Suprapubic skin (tissue), 4 donors: ENCODE measurements around the gene PRKN. TPM values are rescaled to one million over a fixed set of nuclear protein-coding genes. Genes with fewer than 3 reads are reported as not detected.

ENCODE experiments used
- DNase-seq, 2 donors: peaks; one replicate each; pipeline ENCODE4 v3.0.0-alpha.2; 2019; ENCODE audit warnings: low spot score in 2 of 2
- H3K27ac ChIP-seq: fragments of 200-600 bp; sonication (generic); one replicate; pipeline ENCODE4 v1.5.1; 2019
- H3K27me3 ChIP-seq: fragments of 200-600 bp; sonication (generic); one replicate; pipeline ENCODE4 v1.5.1; 2019
- H3K36me3 ChIP-seq: fragments of 200-600 bp; sonication (generic); one replicate; pipeline ENCODE4 v1.5.1; 2019
- H3K4me1 ChIP-seq: fragments of 200-600 bp; sonication (generic); one replicate; pipeline ENCODE4 v1.5.1; 2019
- H3K4me3 ChIP-seq: fragments of 200-600 bp; sonication (generic); one replicate; pipeline ENCODE4 v1.5.1; 2019; ENCODE audit warnings: mild to moderate bottlenecking
- H3K9me3 ChIP-seq: fragments of 200-600 bp; sonication (generic); one replicate; pipeline ENCODE4 v1.5.1; 2019
- EP300 ChIP-seq: sonication (generic); formaldehyde crosslinking; IDR thresholded peaks from one replicate; pipeline ENCODE4 v1.6.1; 2017; ENCODE audit warnings: antibody characterized with exemption
- POLR2A ChIP-seq, 2 donors: fragments of 450-650 bp; IDR thresholded peaks; one replicate each; pipeline ENCODE4 v1.6.1; 2017; ENCODE audit warnings: antibody characterized with exemption in 2 of 2, mild to moderate bottlenecking in 2 of 2, moderate library complexity in 2 of 2
- POLR2AphosphoS5 ChIP-seq, 3 donors: sonication (generic); formaldehyde crosslinking; IDR thresholded peaks; one replicate each; pipeline ENCODE4 v1.6.1; 2017; ENCODE audit warnings: antibody characterized with exemption in 3 of 3
- WGBS: methylation state at CpG from one replicate; pipeline ENCODE4 v1.1.5; 2018; 5-methylcytosine and 5-hydroxymethylcytosine counted together
- total RNA-seq, 4 donors: library from RNA; depleted of rRNA; stranded (reverse); fragments of >200 nt; gene quantifications; one replicate each; pipeline ENCODE4 v1.1.0, GENCODE V29; 2016
- TF ChIP-seq, protein P1 (sequence below), 2 donors: fragments of 200-600 bp in 1 of 2; fragments of 450-650 bp in 1 of 2; sonication (generic) in 1 of 2; IDR thresholded peaks; one replicate each; pipeline ENCODE4 v1.5.1; 2016 to 2019; ENCODE audit warnings: antibody characterized with exemption in 2 of 2, mild to moderate bottlenecking in 1 of 2, moderate library complexity in 1 of 2

The PRKN gene
- total RNA-seq, 4 donors from 2014 or later: 7.2 to 22.8 (median 14.4) TPM

DNA sequence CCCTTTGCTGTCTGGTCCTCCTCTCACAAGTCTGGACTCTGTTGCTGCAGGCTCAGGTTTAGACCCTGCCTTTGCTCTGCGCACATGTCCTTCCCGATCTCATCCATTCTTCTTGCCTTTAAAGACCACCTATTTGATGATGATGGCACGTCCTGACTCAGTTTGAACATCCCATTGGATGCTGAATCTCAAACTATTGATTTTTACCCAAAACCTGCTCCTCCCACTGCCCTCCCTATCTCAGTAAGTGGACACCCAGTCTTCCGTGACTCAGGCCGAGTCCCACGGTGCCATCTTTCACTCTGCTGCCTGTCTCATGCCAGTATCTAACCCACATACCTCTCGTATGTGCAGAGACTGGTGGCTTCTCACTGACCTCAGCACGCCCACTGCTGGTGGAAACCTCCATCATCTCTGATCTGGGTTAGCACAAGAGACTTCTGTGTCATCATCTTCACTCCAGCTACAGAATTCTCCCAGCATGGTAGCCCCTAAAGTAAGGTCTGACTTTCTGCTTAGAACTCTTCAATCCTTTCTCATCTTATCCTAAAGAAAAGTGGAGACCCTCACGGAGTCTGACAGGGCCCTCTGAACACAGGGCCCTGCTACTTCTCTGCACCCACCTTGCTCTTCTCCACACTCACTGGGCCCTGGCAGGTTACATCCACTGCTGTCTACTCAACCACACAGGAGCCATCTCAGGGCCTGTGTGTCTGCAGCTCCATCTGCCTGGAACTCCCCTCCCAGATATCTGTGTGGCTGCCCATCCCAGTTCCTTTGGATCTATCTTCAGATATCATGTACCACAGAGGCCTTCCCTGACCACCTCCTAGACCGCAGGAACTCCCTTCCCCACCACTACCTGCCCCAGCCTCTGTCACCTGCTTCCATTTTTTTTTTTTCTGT is 1066.6 kb downstream of the PRKN start:
- no peak for DNase-seq
- H3K36me3 ChIP-seq: no peaks in the 10 kb centered on the region
- H3K4me1 ChIP-seq: no peaks in the 10 kb centered on the region
- TF ChIP-seq POLR2A (IDR thresholded peaks at IDR 0.05): no peak
- TF ChIP-seq EP300: no peak
- TF ChIP-seq, protein P1, sequence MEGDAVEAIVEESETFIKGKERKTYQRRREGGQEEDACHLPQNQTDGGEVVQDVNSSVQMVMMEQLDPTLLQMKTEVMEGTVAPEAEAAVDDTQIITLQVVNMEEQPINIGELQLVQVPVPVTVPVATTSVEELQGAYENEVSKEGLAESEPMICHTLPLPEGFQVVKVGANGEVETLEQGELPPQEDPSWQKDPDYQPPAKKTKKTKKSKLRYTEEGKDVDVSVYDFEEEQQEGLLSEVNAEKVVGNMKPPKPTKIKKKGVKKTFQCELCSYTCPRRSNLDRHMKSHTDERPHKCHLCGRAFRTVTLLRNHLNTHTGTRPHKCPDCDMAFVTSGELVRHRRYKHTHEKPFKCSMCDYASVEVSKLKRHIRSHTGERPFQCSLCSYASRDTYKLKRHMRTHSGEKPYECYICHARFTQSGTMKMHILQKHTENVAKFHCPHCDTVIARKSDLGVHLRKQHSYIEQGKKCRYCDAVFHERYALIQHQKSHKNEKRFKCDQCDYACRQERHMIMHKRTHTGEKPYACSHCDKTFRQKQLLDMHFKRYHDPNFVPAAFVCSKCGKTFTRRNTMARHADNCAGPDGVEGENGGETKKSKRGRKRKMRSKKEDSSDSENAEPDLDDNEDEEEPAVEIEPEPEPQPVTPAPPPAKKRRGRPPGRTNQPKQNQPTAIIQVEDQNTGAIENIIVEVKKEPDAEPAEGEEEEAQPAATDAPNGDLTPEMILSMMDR (IDR thresholded peaks at IDR 0.05): no peak
- TF ChIP-seq POLR2AphosphoS5 (IDR thresholded peaks at IDR 0.05): no peak
- H3K27me3 ChIP-seq: no peaks in the 10 kb centered on the region
- H3K9me3 ChIP-seq: peaks cover 4% of the 10 kb centered on the region
- no peak overlapping the region for H3K27ac ChIP-seq
- H3K4me3 ChIP-seq: no peak overlapping the region
- 94% methylated on average over 10 of the region's 10 CpGs for WGBS

DNA sequence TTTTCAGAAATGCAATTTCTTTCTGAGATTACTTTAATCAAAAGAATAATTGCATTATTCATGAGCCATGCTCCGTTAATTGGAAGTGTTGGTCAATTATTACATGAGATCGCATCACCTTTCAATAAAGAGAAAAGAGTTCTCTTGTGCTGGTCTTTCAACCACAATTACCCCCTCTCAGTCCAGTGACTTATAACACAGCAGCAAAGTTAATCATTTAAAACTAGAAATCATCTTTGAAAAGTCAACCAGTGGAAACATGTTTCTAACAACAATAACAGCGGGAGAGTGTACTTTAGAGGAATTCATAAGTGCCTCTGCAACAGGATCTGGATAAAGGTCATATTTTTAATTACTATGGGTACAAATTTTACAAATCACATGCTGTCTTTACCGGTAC is 1069.4 kb downstream of the PRKN start:
- DNase-seq: no peak
- no peak overlapping the region for H3K27ac ChIP-seq
- WGBS: 70% methylated on average over 4 of the region's 4 CpGs
- no peaks in the 10 kb centered on the region for H3K4me1 ChIP-seq
- no peak overlapping the region for H3K4me3 ChIP-seq
- H3K9me3 ChIP-seq: peaks cover 4% of the 10 kb centered on the region
- no peaks in the 10 kb centered on the region for H3K27me3 ChIP-seq
- TF ChIP-seq, protein P1 (IDR thresholded peaks at IDR 0.05): no peak
- TF ChIP-seq POLR2A (IDR thresholded peaks at IDR 0.05) (no peak), EP300 (no peak), POLR2AphosphoS5 (IDR thresholded peaks at IDR 0.05) (no peak)
- H3K36me3 ChIP-seq: no peaks in the 10 kb centered on the region

GRCh38 chr6:161654209-161654608 is 1073.4 kb downstream of the PRKN start:
- TF ChIP-seq EP300 (no peak), POLR2A (IDR thresholded peaks at IDR 0.05) (no peak), POLR2AphosphoS5 (IDR thresholded peaks at IDR 0.05) (no peak)
- TF ChIP-seq, protein P1 (IDR thresholded peaks at IDR 0.05): no peak

GRCh38 chr6:161651949-161652348 is 1075.6 kb downstream of the PRKN start:
- 100% methylated on average over 1 of the region's 1 CpG for WGBS
- no peak overlapping the region for H3K4me3 ChIP-seq
- no peak overlapping the region for H3K27ac ChIP-seq
- no peaks in the 10 kb centered on the region for H3K27me3 ChIP-seq
- TF ChIP-seq, protein P1 (IDR thresholded peaks at IDR 0.05): no peak
- TF ChIP-seq POLR2AphosphoS5 (IDR thresholded peaks at IDR 0.05) (no peak), EP300 (no peak)
- no peak for DNase-seq
- H3K36me3 ChIP-seq: no peaks in the 10 kb centered on the region
- no peaks in the 10 kb centered on the region for H3K9me3 ChIP-seq
- no peaks in the 10 kb centered on the region for H3K4me1 ChIP-seq

More at GRCh38 chr6:161654209-161654608, 1073.4 kb downstream of the PRKN start:
- no peak overlapping the region for H3K4me3 ChIP-seq
- no peaks in the 10 kb centered on the region for H3K4me1 ChIP-seq
- 94% methylated on average over 6 of the region's 6 CpGs for WGBS
- H3K27me3 ChIP-seq: no peaks in the 10 kb centered on the region
- no peak overlapping the region for H3K27ac ChIP-seq
- no peaks in the 10 kb centered on the region for H3K36me3 ChIP-seq
- no peak for DNase-seq
- H3K9me3 ChIP-seq: no peaks in the 10 kb centered on the region

DNA sequence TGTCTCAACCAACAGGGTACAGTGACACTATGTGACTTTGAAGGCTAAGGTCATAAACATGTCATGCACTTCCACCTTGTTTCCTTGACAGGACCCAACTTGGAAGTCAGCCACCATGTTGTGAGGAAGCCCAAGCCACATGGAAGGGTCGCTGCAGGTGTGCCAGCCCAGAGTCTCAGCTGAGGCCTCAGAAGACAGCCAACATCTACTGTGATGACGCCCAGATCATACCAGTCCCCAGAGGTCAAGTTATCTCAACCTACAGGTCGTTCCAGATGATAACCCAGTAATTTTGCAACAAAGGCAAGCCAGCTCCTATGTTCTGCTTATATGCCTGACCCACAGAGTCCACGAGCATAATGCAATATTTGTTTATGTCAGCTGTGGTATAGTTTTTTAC is 1077.7 kb downstream of the PRKN start:
- TF ChIP-seq EP300 (no peak), POLR2A (IDR thresholded peaks at IDR 0.05) (no peak), POLR2AphosphoS5 (IDR thresholded peaks at IDR 0.05) (no peak)
- Histone ChIP-seq H3K27me3 (no peaks in the 10 kb centered on the region), H3K27ac (no peak overlapping the region), H3K4me1 (no peaks in the 10 kb centered on the region), H3K9me3 (no peaks in the 10 kb centered on the region), H3K4me3 (no peak overlapping the region), H3K36me3 (no peaks in the 10 kb centered on the region)
- WGBS: 83% methylated on average over 4 of the region's 4 CpGs
- no peak for DNase-seq
